H1 (cell line): Measurements from ENCODE around the gene AGPAT3. TPM values are rescaled to one million over a fixed set of nuclear protein-coding genes. Genes with fewer than 3 reads are reported as not detected.

Source experiments
- CTCF ChIA-PET: fragments of 300-600 bp; sonication (Branson Sonifier 250); formaldehyde crosslinking; loops from one replicate; lab custom pipeline; 2021; ENCODE audit not compliant: partially characterized antibody; lab: Charles Lee
- POLR2A ChIA-PET: fragments of 300-600 bp; sonication (Branson Sonifier 250); formaldehyde crosslinking; loops from one replicate; lab custom pipeline; 2021; ENCODE audit warnings: inconsistent platforms; ENCODE audit not compliant: partially characterized antibody; lab: Charles Lee
- DNase-seq, 2 experiments: peaks; one replicate each; pipeline versions ENCODE4 v3.0.0 to v3.0.0-alpha.2; 2010 to 2022; ENCODE audit warnings: low spot score in 2 of 2, low read depth in 1 of 2, mixed read lengths in 1 of 2
- FAIRE-seq: peaks from 2 replicates; lab custom pipeline; 2011; peaks lifted over from hg19 to GRCh38; lab: Jason Lieb, UNC
- H2AFZ ChIP-seq: 2 replicates; pipeline ENCODE4 v1.8.1; 2012; ENCODE audit warnings: low read length, inconsistent platforms
- H2AK5ac ChIP-seq: 2 replicates; pipeline ENCODE4 v1.6.1; 2013; ENCODE audit warnings: low read depth, low read length
- H2BK120ac ChIP-seq: replicated peaks from 2 replicates; pipeline ENCODE3; 2013; ENCODE audit warnings: low read depth, low read length, inconsistent platforms
- H2BK12ac ChIP-seq: 2 replicates; pipeline ENCODE4 v1.6.1; 2013; ENCODE audit warnings: low read depth, low read length
- H2BK15ac ChIP-seq: 2 replicates; pipeline ENCODE4 v1.6.1; 2013; ENCODE audit warnings: low read length
- H2BK20ac ChIP-seq: 2 replicates; pipeline ENCODE4 v1.6.1; 2013; ENCODE audit warnings: low read length
- H2BK5ac ChIP-seq: 2 replicates; pipeline ENCODE4 v1.6.1; 2013; ENCODE audit warnings: low read depth, low read length
- H3K14ac ChIP-seq: 2 replicates; pipeline ENCODE4 v1.6.1; 2013; ENCODE audit warnings: inconsistent platforms; ENCODE audit not compliant: insufficient read length
- H3K18ac ChIP-seq: 2 replicates; pipeline ENCODE4 v1.6.1; 2013; ENCODE audit warnings: low read length; ENCODE audit errors: extremely low read depth
- H3K23ac ChIP-seq: 2 replicates; pipeline ENCODE4 v1.6.1; 2013; ENCODE audit warnings: inconsistent platforms; ENCODE audit not compliant: insufficient read length
- H3K23me2 ChIP-seq: 2 replicates; pipeline ENCODE4 v1.6.1; 2013; ENCODE audit warnings: low read depth, low read length
- H3K27ac ChIP-seq: 2 replicates; pipeline ENCODE4 v1.6.1; 2011; ENCODE audit warnings: low read depth, low read length, inconsistent platforms
- H3K27me3 ChIP-seq, 4 experiments: replicated peaks in 1 of 4; 1 replicate in 1 of 4; 2 replicates in 3 of 4; pipeline versions ENCODE4 v1.6.1 to v1.8.1; 2011 to 2013; ENCODE audit warnings: low read length in 3 of 4, mild to moderate bottlenecking in 3 of 4, inconsistent platforms in 2 of 4, mixed read lengths in 2 of 4, moderate library complexity in 1 of 4; ENCODE audit not compliant: control insufficient read depth in 3 of 4, insufficient read depth in 3 of 4; ENCODE audit errors: extremely low read depth in 1 of 4
- H3K36me3 ChIP-seq, 4 experiments: 2 replicates each; pipeline versions ENCODE4 v1.6.1 to v1.8.1; 2011 to 2013; ENCODE audit warnings: mild to moderate bottlenecking in 4 of 4, low read length in 3 of 4, moderate library complexity in 2 of 4, control low read depth in 1 of 4, inconsistent platforms in 1 of 4; ENCODE audit not compliant: insufficient read depth in 4 of 4, control insufficient read depth in 2 of 4
- H3K4ac ChIP-seq: replicated peaks from 2 replicates; pipeline ENCODE3; 2013; ENCODE audit warnings: low read length, low read depth, mixed read lengths, inconsistent platforms; ENCODE audit not compliant: insufficient read length
- H3K4me1 ChIP-seq, 4 experiments: replicated peaks in 1 of 4; 1 replicate in 1 of 4; 2 replicates in 3 of 4; pipeline versions ENCODE4 v1.6.1 to v1.8.1; 2011 to 2013; ENCODE audit warnings: low read length in 3 of 4, inconsistent platforms in 2 of 4, mixed read lengths in 1 of 4; ENCODE audit not compliant: insufficient read depth in 4 of 4, control insufficient read depth in 3 of 4
- H3K4me2 ChIP-seq, 2 experiments: 2 replicates each; pipeline versions ENCODE4 v1.6.1 to v1.8.1; 2011 to 2013; ENCODE audit warnings: low read depth in 2 of 2, low read length in 2 of 2, control low read depth in 1 of 2, inconsistent platforms in 1 of 2, mild to moderate bottlenecking in 1 of 2; ENCODE audit not compliant: insufficient read depth in 1 of 2
- H3K4me3 ChIP-seq, 4 experiments: fragments of 200-600, 300-600 bp in 1 of 4; sonication (generic), shearing (Covaris generic), sonication (Bioruptor Twin) in 1 of 4; 2 replicates each; pipeline versions ENCODE4 v1.5.1 to v1.8.1; 2011 to 2016; ENCODE audit warnings: low read length in 4 of 4, low read depth in 3 of 4, control low read depth in 2 of 4, inconsistent platforms in 2 of 4, mild to moderate bottlenecking in 2 of 4, mixed read lengths in 1 of 4, moderate library complexity in 1 of 4; ENCODE audit not compliant: insufficient read depth in 2 of 4; ENCODE audit errors: extremely low read depth in 1 of 4
- H3K56ac ChIP-seq: replicated peaks from 2 replicates; pipeline ENCODE3; 2013; ENCODE audit warnings: low read depth, mild to moderate bottlenecking, mixed read lengths, low read length, inconsistent platforms; ENCODE audit not compliant: insufficient read length
- H3K79me1 ChIP-seq: 2 replicates; pipeline ENCODE4 v1.6.1; 2013; ENCODE audit warnings: low read depth, low read length, control low read depth
- H3K79me2 ChIP-seq, 2 experiments: 2 replicates each; pipeline versions ENCODE4 v1.6.1 to v1.8.1; 2012 to 2013; ENCODE audit warnings: low read length in 2 of 2, mild to moderate bottlenecking in 2 of 2, inconsistent platforms in 1 of 2; ENCODE audit not compliant: insufficient read depth in 2 of 2, control insufficient read depth in 1 of 2
- H3K9ac ChIP-seq, 4 experiments: replicated peaks in 1 of 4; 1 replicate in 1 of 4; 2 replicates in 3 of 4; pipeline versions ENCODE4 v1.6.1 to v1.8.1; 2011 to 2013; ENCODE audit warnings: low read depth in 3 of 4, low read length in 3 of 4, control low read depth in 2 of 4, mild to moderate bottlenecking in 2 of 4, moderate library complexity in 2 of 4, inconsistent platforms in 1 of 4; ENCODE audit errors: extremely low read depth in 1 of 4
- H3K9me3 ChIP-seq, 2 experiments: 2 replicates each; pipeline versions ENCODE4 v1.6.1 to v1.8.1; 2012 to 2013; ENCODE audit warnings: mild to moderate bottlenecking in 2 of 2, moderate library complexity in 2 of 2, control low read depth in 1 of 2, inconsistent platforms in 1 of 2, low read depth in 1 of 2, low read length in 1 of 2, mixed read lengths in 1 of 2; ENCODE audit not compliant: insufficient read depth in 2 of 2
- H4K20me1 ChIP-seq, 2 experiments: replicated peaks in 1 of 2; 2 replicates each; pipeline versions ENCODE3 to v1.8.1; 2011 to 2013; ENCODE audit warnings: inconsistent platforms in 2 of 2, low read length in 2 of 2, mild to moderate bottlenecking in 1 of 2; ENCODE audit not compliant: insufficient read depth in 2 of 2, control insufficient read depth in 1 of 2
- H4K5ac ChIP-seq: 2 replicates; pipeline ENCODE4 v1.6.1; 2013; ENCODE audit warnings: low read length, low read depth, mixed read lengths, inconsistent platforms; ENCODE audit not compliant: insufficient read length
- H4K8ac ChIP-seq: 2 replicates; pipeline ENCODE4 v1.8.0; 2013; ENCODE audit warnings: mild to moderate bottlenecking, moderate library complexity, low read length, inconsistent platforms; ENCODE audit not compliant: insufficient read depth; ENCODE audit errors: extremely low read depth
- H4K91ac ChIP-seq: replicated peaks from 2 replicates; pipeline ENCODE3; 2013; ENCODE audit warnings: low read length, mixed read lengths, inconsistent platforms; ENCODE audit not compliant: insufficient read length
- ATF3 ChIP-seq: IDR thresholded peaks from 2 replicates; pipeline ENCODE4 v1.6.1; 2011; ENCODE audit warnings: low read depth, mild to moderate bottlenecking, low read length; ENCODE audit not compliant: insufficient read depth
- CBX8 ChIP-seq: fragments of 300-800, 300-1000 bp; sonication (generic); IDR thresholded peaks from 2 replicates; pipeline ENCODE4 v1.7.1; 2016; ENCODE audit warnings: low read depth, low read length, borderline replicate concordance
- CREB1 ChIP-seq: IDR thresholded peaks from 2 replicates; pipeline ENCODE4 v1.6.1; 2012; ENCODE audit warnings: inconsistent platforms
- GABPA ChIP-seq: IDR thresholded peaks from 2 replicates; pipeline ENCODE4 v1.6.1; 2011; ENCODE audit warnings: mild to moderate bottlenecking, low read length, moderate library complexity, borderline replicate concordance; ENCODE audit not compliant: insufficient read depth
- GTF2F1 ChIP-seq: IDR thresholded peaks from 2 replicates; pipeline ENCODE4 v1.6.1; 2012; ENCODE audit warnings: low read depth, low read length, improper control_type of control experiment, borderline replicate concordance
- POLR2AphosphoS5 ChIP-seq: IDR thresholded peaks from 2 replicates; pipeline ENCODE4 v1.6.1; 2011; ENCODE audit warnings: low read depth, low read length
- POU5F1 ChIP-seq: IDR thresholded peaks from 2 replicates; pipeline ENCODE4 v1.6.1; 2011; ENCODE audit warnings: low read depth, mild to moderate bottlenecking, low read length, moderate library complexity
- RAD21 ChIP-seq, 2 experiments: IDR thresholded peaks in 1 of 2; conservative IDR thresholded peaks in 1 of 2; 2 replicates each; pipeline ENCODE4 v1.6.1; 2011; ENCODE audit warnings: low read depth in 2 of 2, low read length in 2 of 2, improper control_type of control experiment in 1 of 2, inconsistent platforms in 1 of 2, mild to moderate bottlenecking in 1 of 2, moderate library complexity in 1 of 2
- SIRT6 ChIP-seq: IDR thresholded peaks from one replicate; pipeline ENCODE4 v1.7.1; 2012; ENCODE audit warnings: low read length, inconsistent platforms
- SP1 ChIP-seq: IDR thresholded peaks from 2 replicates; pipeline ENCODE4 v1.6.1; 2011; ENCODE audit warnings: low read depth, low read length
- SRF ChIP-seq: IDR thresholded peaks from 2 replicates; pipeline ENCODE4 v1.6.1; 2011; ENCODE audit warnings: mild to moderate bottlenecking, low read depth, low read length, moderate library complexity
- SUZ12 ChIP-seq: fragments of 200-600 bp; sonication (generic); IDR thresholded peaks from 2 replicates; pipeline ENCODE4 v1.6.1; 2012; ENCODE audit warnings: mild to moderate bottlenecking, inconsistent platforms, low read length, moderate library complexity, mixed read lengths
- TAF7 ChIP-seq: optimal IDR thresholded peaks from 2 replicates; pipeline ENCODE3; 2011; ENCODE audit warnings: low read depth, mild to moderate bottlenecking, inconsistent platforms, low read length, moderate library complexity, borderline replicate concordance
- WGBS, 2 experiments: shearing (Covaris generic) in 1 of 2; methylation state at CpG; one replicate each; pipeline versions ENCODE4 v1.1.6 to v1.1.7; 2013 to 2015; ENCODE audit warnings: low lambda C conversion rate in 2 of 2, mixed read lengths in 2 of 2, inconsistent platforms in 1 of 2, low coverage in 1 of 2, missing lambda C conversion rate in 1 of 2; ENCODE audit not compliant: insufficient replicate concordance in 2 of 2, insufficient coverage in 1 of 2, insufficient read length in 1 of 2; ENCODE audit errors: extremely low coverage in 1 of 2, missing lambda C conversion rate in 1 of 2; 5-methylcytosine and 5-hydroxymethylcytosine counted together
- polyA plus RNA-seq, 7 experiments: library from polyadenylated mRNA; depleted of rRNA in 3 of 7; stranded (reverse) in 5 of 7; unstranded in 2 of 7; fragments of >200 nt in 5 of 7; fragments of 200-250 nt in 2 of 7; gene quantifications; 1 replicate in 5 of 7; 2 replicates in 1 of 7; 4 replicates in 1 of 7; pipeline versions ENCODE4 v1.2.1 to v1.2.3, GENCODE V29; 2011 to 2013; ENCODE audit warnings: missing spikeins in 2 of 7, mixed read lengths in 2 of 7
- total RNA-seq: library from RNA; stranded (reverse); fragmentation: NEBNext Ultra II Directional; extraction: Animal tissue kit (Norgen Biotek cat#: 25700); gene quantifications from 2 replicates; pipeline ENCODE4 v1.2.1, GENCODE V29; 2021

AGPAT3 gene
- total and polyA plus RNA-seq, 2 of the 8 experiments (the other 6 are each of a cell fraction or from before 2014, with no cell fraction given), result 5.8 to 7.3 TPM

GRCh38 chr21:43899307-43900077 is 34.5 kb downstream of the AGPAT3 start:
- H3K36me3 ChIP-seq, result no peaks in the 10 kb centered on the region
- H4K8ac ChIP-seq, result no peak overlapping the region
- no peak overlapping the region for H3K56ac ChIP-seq
- DNase-seq, result no peak
- H2BK12ac ChIP-seq, result no peak overlapping the region
- H2BK5ac ChIP-seq, result no peak overlapping the region
- H3K27me3 ChIP-seq, result no peaks in the 10 kb centered on the region
- POLR2A ChIA-PET, result no interaction called here
- H2BK15ac ChIP-seq, result no peak overlapping the region
- H3K4me1 ChIP-seq, result no peaks in the 10 kb centered on the region; a peak in 1 of 7 replicates
- 85% methylated on average over 20 of the region's 23 CpGs; no CpG with 5 or more reads in 1 of the 2 experiments for WGBS, 2 experiments
- no peak overlapping the region for H3K23ac ChIP-seq
- H2BK120ac ChIP-seq, result no peak overlapping the region
- no peak overlapping the region for H2AFZ ChIP-seq
- H3K79me1 ChIP-seq, result 0 out of 2 replicates have a peak, but pooled peaks cover 2% of the 10 kb centered on the region
- no peak overlapping the region for H4K5ac ChIP-seq
- FAIRE-seq, result no peak
- H4K20me1 ChIP-seq, result no peaks in the 10 kb centered on the region
- CTCF ChIA-PET, result no interaction called here
- H3K4me2 ChIP-seq, result no peak overlapping the region
- H4K91ac ChIP-seq, result no peak overlapping the region
- no peak overlapping the region for H3K9ac ChIP-seq
- H2AK5ac ChIP-seq, result no peak overlapping the region
- no peaks in the 10 kb centered on the region for H3K23me2 ChIP-seq
- no peak overlapping the region for H2BK20ac ChIP-seq
- H3K14ac ChIP-seq, result no peak overlapping the region
- H3K4me3 ChIP-seq, result no peak overlapping the region
- peaks cover 3 to 12% of the 10 kb centered on the region in 2 experiments; a peak in 1 of 4 replicates for H3K9me3 ChIP-seq
- no peak overlapping the region for H3K4ac ChIP-seq
- no peak overlapping the region for H3K18ac ChIP-seq
- H3K27ac ChIP-seq, result no peak overlapping the region
- H3K79me2 ChIP-seq, result no peaks in the 10 kb centered on the region
- TF ChIP-seq ATF3 (no peak), RAD21 (IDR thresholded peaks at IDR 0.05 in 1 of 2, conservative IDR thresholded peaks at IDR 0.05 in 1 of 2; ENCODE audit: low read depth in 2 of 2, low read length in 2 of 2) (no peak), CBX8 (no peak), SP1 (no peak), GABPA (no peak), SRF (no peak), SIRT6 (no peak), TAF7 (no peak), SUZ12 (no peak), POU5F1 (no peak), POLR2AphosphoS5 (no peak), CREB1 (no peak), GTF2F1 (no peak)
